GM18502 (cell line): ENCODE measurements around the gene KIAA0513.
"Not testable (repeated sequence)": the region's sequence is repeated elsewhere in the genome, so short reads cannot be mapped to it uniquely, and the experiment has no call there.

Experiments used
- ATAC-seq: cut with Tn5 transposase; IDR thresholded peaks from one replicate; pipeline ENCODE4 v1.9.1; 2021; ENCODE audit warnings: mild to moderate bottlenecking; ENCODE audit not compliant: unreplicated experiment, poor library complexity

Gene KIAA0513

DNA sequence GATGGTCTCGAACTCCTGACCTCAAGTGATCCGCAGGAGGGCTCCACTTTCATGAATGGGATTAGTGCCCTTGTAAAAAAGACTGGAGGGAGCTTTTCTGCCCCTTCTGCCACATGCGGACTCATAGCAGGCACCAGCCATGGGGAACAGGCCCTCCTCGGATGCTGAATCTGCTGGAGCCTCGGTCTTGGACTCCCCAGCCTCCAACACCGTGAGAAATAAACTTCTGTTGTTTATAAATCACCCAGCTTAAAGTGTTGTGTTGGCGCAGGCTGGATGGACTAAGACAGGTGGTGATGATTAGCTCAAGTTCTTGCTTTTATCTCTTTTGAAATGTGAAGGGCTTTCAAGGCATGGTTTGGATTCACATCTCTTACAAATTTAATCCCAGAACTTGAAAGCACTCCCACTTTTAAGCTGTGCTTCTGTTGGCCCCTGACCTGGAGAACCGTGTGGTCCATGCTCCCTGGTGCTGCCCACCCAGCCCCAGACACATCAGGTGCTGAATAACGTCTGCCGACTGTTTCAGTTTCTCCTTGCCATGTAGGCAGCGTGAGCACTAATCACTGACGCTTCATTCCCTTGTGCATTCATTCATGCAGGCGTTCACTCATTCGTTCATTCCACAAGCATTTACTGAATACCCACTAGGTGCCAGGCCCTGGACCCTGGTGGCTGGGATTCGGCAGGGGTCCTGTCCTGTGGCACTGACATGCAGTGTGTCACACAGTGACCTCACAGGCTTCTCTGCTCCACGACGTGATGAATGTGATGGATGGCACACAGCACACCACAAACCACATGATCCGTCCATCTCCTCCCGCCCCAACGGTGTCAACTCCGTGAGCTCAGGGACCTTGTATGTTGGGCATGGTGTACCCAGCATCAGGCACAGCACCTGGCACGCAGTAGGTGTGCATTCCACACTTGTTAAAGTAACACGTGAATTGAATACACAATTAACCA is 75.8 kb downstream of the KIAA0513 start:
- no peak for ATAC-seq

DNA sequence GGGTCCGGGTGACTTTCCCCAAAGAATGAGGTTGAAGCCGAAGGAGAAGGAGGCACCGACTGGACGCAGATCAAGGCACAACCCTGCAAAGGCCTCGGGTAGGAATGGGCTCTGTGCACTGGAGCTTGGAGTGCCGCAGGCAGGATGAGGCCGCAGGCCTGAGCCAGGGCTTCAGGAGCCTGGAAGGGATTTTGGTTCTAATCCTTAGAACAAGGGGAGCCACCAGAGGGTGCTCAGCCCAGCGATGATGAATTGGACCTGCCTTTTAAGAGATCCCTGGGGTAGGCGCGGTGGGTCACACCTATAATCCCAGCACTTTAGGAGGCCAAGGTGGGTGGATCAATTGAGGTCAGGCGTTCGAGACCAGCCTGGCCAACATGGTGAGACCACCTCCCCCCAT is 76.6 kb downstream of the KIAA0513 start:
- ATAC-seq: no peak

DNA sequence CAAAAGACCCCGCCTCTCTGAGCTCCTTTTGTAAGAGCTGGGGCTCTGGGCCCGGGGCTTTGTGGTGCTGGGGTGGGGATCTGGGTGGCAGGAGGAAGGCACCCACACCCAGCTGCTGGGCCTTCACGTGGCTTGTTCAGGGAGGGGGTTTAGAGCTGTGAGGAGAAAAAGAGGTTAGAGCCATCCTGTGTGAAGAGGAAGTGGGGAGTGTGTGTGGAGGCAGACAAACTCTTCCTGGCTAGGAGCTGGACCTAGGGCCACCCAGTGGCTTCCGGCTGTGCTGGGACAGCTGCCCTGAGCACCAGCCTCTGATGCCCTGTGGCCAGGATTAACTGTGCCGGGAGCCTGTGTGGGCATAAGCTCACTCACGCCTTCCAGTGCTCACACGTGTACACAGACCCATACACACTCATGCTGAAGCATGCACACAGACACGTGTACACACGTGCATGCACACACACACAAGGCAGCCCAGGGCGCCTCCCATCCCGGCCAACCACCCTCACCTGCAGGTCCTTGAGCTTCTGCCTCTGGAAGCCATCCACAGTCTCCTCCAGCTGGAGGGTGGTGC is 77.3 kb downstream of the KIAA0513 start:
- ATAC-seq: no peak

DNA sequence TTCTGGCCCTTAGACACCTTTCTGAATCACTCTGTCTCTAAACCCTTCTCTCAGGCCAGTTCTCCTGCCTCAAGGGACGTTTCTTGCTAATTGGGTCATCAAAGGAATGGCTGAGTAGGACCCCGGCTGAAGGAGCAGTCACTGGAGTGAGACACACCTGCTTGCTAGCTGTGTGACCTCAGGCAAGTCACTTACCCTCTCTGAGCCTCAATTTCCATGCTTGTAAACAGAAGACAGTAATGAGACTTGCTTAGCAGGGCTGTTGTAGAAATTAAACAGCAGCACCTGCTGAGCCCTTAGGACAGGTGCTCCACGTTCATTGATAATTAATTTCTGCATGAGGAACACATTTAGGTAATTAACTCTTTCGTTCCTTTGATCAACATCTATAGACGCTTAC is 77.9 kb downstream of the KIAA0513 start:
- no peak for ATAC-seq

DNA sequence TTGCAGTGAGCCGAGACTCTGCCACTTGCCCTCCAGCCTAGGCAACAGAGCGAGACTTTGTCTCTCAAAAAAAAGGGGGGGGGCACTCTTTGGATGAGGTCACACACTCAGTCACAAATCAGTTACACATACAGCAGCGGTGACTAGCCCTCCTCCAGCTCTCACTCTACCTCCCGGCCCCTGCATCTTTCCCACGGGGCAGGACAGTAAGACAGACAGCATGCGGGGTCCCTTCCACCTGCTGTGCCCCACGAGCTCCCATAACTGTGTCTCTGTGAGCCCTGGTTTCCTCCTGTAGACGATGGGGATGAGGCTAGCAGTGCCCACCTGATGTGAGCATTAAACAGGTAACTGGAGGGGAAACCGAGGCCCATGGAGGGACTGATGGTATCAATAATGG is 79.5 kb downstream of the KIAA0513 start:
- no peak for ATAC-seq

DNA sequence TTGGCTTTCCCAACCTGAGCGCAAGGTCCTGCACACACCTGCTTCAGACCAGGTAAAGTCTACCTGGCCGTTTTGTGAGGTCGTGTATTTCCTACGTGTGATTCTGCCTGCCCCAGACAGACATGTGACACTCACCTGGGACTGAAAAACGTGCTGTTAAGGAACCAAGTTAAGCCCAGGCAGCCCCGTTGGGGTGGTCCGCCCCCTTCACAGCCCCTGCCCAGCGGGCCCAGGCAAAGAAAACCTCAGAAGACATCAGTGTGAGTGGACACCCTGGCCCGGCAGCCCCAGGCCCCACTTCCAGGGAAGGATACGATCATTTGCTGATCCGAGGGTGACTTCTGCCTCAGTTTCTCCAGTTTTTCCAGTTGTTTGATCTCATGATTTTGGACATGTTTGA is 79.9 kb downstream of the KIAA0513 start:
- no peak for ATAC-seq

DNA sequence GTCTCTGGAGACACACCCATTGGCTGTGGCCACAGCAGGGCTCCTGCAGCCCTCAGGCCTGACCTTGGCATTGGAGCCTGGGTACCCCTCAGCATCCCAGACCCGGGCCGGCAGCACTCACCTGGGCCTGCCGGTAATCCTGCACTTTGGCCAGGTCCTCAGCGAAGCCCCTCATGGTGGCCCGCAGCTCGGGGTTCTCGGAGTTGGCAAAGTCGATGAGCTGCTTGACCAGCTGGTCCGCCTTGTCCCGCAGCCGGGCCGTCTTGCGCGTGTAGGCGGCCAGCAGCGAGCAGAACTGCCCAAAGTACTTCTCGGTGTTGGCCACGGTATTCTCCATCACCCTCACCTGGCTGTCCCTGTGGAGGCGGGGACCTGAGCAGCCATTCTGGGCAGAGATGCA is 82.5 kb downstream of the KIAA0513 start:
- ATAC-seq: no peak

DNA sequence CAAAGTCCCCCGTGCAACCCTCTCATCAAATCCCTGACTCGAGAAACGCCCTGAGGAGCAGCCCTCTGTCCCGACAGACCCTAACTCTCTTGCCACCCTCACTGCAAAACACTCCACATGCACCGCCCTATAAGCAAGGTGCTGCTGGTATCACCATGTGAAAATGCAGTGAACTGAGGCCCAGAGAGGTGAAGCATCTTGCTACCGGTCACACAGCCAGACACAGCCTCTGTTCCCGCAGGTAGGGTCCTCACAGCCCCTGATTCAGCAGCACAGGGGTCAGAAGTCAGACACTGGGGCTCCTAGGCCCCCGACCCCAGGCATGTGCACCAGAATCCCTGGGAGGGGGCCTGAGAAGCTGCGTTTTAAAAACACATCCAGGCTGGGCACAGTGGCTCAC is 83.6 kb downstream of the KIAA0513 start:
- ATAC-seq: no peak

DNA sequence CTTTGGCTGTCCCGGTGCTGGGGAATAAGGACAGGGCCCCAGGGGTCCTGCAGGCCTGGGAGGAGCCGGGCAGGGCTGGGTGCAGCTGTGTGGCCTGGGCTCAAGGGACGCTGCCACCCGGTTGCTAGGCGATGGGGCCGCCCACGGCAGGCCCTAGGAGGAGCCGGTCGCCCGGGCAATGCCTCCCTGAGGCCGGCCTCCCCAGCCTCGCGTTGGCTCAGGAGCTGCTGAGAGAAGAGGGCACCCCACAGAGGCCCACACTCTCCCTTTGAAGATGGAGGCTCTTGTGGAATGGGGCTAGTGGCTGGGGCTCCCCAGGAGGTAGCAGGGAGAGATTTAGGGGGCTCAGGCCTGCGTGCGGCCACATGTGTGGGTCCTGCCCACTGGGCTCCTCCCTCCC is 84.8 kb downstream of the KIAA0513 start, which contains the start of gene CIBAR2:
TSS of gene CIBAR2 (minus strand) at position 109 of the 400 bp plus-strand sequence. CDS start 120 bp downstream, outside the sequence.
- no peak for ATAC-seq

DNA sequence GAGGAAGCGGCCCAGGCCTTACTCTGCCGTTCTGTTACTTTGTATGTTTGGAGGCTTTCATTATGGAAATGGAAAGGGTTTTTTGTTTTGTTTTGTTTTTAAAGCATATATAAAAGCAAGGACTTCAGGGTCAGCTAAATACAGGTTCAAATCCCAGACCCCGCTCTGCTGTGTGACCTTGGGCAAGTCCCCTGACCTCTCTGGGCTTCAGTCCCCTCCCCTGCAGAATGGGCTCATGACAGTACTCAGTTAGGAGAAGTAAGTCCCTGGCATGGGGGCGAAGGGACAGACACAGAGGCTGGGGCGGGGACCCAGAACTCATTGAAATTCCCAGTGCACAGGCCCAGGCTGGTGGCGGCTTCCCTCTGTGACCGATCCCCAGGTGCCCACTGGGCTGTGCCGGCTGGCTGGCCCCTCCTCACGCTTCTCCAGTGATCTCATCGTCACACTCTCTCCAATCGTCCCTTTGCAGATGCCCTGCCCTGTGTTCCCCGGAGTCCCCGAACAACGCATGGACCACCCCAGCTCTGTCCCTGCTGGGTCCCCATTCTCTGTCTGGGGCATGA is 85.7 kb downstream of the KIAA0513 start:
- ATAC-seq: no peak

DNA sequence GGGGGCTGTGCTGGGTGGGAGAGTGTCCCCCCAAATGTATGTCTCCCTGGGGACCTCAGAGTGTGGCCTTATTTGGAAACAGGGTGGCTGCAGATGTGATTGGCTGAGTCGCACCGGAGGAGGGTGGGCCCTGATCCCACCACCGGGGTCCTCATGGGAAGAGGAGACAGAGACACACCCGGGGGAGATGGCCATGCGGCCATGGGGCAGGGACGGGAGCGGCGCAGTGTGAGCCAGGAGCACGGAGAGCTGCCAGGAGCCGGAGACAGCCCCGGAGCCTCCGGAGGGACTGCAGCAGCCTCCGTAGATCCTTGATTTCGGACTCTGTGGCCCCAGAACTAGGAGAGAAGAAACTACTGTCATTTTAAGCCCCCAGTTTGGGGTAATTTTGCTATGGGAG is 86.3 kb downstream of the KIAA0513 start:
- ATAC-seq: no peak

DNA sequence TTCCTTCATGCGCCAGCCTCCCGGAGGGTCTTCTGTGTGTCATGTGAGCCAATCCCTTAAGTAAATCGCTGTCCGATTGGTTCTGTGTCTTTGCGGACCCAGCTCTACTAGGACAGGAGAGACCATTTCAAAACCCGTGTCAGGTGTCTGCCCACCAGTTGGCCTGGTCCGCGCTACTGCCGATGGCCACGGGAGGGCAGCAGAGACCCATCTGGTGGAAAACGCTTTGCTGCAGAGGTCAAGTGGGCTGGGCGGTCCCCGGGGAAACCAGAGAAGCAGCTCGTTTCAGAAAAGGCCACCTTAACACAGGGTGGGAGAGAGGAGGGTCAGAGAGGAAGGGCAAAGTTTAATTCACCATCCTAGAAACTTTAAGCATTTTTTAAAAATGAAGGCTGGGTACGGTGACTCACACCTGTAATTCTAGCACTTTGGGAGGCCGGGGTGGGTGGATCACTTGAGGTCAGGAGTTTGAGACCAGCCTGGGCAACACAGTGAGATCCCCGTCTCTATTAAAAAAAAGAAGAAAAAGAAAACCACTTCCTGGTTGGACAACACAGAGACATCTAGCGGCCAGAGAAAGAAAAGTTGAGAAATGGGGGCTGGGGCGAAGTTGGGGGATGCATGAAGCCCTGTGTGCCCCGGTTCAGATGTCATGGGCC is 87.4 kb downstream of the KIAA0513 start:
- ATAC-seq: no peak

DNA sequence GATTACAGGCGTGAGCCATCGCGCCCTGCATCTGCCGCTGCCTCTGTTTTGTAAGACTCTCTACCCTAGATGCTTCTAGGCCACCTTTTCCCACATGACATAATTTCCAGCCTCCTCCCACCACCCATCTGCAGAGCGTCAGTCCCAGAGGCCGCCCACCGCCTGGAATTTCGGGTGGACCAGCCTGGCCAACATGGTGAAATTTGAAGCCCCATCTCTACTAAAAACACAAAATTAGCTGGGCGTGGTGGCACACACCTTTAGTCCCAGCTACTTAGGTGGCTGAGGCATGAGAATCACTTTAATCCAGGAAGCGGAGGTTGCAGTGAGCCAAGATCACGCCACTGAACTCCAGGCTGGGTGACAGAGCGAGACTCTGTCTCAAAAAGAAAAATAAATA is 89.8 kb downstream of the KIAA0513 start:
- ATAC-seq: no peak

DNA sequence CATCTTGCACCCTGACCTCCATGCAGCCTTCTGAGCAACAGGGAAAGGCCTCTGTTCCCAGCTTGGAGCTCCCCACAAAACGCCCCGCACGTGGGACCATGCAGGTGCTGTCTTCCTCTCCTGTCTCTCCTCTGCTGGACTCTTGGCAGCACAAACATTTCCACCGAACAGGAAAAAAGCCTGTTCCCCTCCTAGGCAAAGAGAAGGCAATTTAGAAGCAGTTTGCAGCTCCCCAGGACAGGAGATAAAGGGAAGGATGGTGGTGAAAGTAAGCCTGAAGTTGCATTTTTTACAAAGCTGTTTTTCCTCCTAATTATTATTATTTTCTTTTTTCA is 92.4 kb downstream of the KIAA0513 start:
- ATAC-seq: no peak

DNA sequence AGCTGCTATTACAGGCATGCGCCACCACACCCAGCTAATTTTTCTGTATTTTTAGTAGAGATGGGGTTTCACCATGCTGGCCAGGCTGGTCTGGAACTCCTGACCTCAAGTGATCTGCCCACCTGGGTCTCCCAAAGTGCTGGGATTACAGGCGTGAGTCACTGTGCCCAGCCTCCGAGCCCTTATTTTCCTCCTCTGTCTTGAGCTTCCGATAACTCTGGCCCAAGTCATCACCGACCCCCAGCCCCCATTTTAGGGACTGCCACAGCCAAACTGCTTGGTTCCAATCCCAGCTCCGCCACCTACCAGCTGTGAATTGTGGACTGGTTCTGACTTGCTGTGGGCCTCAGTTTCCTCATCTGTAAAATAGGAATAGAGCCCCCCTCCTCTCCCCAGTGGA is 95.8 kb downstream of the KIAA0513 start:
- not testable (repeated sequence) for ATAC-seq

DNA sequence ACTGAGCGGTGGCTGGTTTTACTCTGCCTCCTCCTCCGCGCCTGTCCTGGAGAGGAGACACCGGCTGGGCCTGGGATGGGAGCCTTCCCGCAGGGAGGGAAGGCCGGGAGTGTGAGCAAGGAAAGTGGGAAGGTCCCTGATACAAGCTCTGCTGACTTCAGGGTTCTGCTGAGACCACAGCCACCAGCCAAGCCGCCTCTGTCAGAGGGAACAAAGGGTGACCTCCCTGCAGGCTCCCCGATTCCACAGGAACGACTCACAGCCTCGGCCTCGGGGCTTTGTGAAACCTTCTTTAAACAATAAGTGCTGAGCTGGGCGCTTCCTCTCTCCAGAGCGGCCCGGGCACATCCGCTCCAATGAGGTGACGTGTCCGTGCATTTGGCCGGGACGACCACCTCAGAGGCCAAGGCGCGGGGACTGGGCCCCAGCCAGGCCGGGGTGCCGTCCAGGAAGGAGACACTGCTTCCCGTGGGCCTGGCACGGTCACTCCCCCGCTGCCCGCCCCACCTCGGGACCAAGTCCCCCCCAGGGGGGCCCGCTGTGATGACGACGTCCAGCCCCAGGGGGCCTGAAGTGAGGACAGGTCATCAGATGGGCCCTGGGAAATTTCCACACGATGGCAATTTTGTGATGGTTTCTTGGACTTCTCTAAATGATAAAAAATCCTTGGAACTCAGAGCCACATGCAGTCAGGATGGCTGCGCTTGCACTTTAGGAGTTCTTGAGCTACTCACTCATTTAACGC is 96.5 kb downstream of the KIAA0513 start:
- ATAC-seq: no peak

DNA sequence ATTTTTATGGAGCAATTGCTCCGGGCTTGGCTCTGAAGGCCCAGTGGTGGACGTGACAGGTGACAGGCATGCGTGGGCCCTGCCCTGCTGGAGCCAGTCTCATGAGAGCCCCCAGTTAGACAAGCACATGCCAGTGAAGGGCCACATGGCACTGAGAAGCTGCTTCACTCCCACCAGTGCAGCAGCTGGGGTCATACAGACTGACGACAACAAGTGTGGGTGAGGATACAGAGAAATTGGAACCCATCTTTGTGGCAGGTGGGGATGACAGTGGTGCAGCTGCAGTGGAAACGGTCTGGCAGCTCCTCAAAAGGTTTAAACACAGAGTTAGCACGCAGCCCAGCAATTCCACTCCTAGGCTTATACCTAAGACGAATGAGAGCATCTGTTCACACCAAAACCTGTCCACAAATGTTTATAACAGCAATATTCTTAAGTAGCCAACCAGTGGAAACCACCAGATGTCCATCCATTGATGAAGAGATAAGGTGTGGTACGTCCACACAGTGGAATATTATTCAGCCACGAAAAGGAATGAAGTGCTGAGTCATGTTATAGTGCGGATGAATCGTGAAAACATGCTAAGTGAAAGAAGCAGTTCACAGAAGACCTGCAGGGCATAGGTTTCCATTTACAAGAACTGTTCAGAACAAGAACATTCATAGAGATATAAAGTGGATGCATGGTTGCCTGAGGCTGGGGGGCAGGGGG is 97.2 kb downstream of the KIAA0513 start:
- no peak for ATAC-seq

DNA sequence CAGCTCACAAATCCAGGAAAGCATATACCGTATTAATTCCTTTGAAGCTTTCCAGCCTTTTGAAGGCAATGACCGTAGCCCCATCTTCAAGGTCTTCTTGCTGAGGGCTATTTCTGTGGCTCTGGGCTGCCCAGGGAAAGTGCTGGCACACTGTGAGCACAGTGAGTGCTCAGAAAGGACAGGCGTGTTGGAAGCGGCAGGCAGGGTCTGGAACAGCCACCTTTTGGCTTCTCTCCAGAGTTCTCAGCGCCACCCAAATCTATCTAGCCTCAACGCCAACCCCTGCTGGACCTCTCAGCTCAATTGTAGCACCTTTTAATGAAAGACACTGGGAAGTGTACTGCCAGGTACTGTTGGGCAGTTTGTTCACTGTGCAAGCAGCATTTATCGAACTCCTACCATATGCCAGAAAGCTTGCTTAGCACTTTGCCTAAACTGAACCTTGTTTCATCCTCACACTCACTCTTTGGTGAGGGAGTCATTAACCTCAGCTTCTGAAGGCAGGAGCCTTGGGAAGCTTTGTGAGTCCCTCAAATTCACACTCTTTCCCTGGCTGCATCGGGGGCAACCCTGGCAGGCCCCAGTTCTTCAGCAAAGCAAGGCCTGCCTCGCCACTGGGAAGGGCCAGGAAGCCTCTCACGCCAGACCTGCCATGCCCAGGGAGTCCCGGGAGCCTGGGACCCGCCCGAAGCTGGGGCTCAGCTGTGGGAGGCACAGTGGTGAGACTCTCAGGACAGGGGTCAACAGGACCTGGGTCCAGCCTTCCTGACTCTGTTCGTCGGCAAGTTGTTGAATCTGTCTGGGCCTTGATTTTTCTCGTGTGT is 98.2 kb downstream of the KIAA0513 start:
- no peak for ATAC-seq

DNA sequence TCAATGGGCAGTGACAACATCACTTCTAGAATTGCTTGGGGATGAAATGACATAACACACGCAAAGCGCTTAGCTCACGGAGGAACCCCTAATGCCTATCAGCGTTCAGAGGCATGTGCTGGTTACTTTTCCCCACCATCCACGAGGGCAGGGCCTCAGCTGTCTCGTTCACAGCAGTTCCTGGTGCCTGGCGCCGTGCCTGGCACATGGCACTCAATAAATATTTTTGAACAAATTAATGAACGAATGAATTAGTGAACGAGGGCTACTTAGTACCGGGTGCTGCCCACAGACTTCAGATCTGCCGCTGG is 98.8 kb downstream of the KIAA0513 start:
- ATAC-seq: no peak
